GM18502 (cell line): ENCODE results near the gene UNKL.

Experiments
- ATAC-seq: cut with Tn5 transposase; IDR thresholded peaks from one replicate; pipeline ENCODE4 v1.9.1; 2021; ENCODE audit warnings: mild to moderate bottlenecking; ENCODE audit not compliant: unreplicated experiment, poor library complexity

UNKL gene, protein sequence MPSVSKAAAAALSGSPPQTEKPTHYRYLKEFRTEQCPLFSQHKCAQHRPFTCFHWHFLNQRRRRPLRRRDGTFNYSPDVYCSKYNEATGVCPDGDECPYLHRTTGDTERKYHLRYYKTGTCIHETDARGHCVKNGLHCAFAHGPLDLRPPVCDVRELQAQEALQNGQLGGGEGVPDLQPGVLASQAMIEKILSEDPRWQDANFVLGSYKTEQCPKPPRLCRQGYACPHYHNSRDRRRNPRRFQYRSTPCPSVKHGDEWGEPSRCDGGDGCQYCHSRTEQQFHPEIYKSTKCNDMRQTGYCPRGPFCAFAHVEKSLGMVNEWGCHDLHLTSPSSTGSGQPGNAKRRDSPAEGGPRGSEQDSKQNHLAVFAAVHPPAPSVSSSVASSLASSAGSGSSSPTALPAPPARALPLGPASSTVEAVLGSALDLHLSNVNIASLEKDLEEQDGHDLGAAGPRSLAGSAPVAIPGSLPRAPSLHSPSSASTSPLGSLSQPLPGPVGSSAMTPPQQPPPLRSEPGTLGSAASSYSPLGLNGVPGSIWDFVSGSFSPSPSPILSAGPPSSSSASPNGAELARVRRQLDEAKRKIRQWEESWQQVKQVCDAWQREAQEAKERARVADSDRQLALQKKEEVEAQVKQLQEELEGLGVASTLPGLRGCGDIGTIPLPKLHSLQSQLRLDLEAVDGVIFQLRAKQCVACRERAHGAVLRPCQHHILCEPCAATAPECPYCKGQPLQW

GRCh38 chr16:1414532-1415260 lies at the start of gene UNKL:
TSS of gene UNKL (minus strand) at chr16:1414704. CDS start at chr16:1414691, 13 bp downstream.
- ATAC-seq, result peak; percentile 46

GRCh38 chr16:1461146-1461545 lies 46.6 kb upstream of the UNKL start:
- ATAC-seq, result no peak

DNA sequence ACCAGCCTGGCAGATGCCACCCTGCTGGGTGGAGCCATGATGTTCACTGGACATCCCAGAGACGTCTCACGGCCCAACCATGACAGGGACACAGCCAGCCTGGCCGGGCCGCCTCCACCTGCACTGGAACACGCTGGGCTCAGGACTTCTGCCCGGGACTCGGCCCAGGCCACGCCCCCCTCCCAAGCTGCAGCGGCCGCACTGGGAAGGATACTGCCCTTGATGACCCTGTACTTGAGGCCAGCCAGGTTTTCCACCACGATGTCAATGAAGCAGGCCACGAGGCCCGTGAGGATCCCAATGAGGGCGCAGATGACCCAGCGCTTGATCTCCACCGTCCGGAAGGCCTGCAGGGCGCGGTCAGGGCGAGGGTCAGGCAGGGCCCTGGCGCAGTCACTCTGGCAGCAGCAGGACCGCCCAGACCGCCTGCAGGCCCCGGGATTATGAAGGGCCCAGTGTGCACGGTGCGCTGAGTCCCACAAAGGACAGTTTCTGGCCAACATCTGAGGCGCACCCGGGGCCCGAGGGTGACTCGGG lies 46.2 kb upstream of the UNKL start:
- no peak for ATAC-seq

GRCh38 chr16:1459967-1460366 lies 45.5 kb upstream of the UNKL start:
- no peak for ATAC-seq

DNA sequence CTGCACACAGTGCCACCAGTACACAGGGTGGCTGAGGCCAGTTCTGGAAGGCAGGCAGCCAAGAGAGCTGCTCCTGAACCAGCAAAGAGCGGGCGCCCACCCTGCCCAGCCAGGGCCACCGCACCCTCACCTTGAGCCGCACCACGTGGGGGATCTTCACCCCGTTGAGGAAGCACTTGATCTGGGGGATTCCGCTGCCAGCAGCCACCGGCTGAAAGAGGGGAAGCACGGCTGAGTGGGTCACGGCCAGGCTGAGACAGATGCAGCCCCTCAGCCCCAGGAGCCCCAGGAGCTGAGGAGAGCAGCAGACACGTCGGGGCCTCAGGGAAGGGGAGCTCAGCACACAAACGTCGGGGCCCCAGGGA lies 44.5 kb upstream of the UNKL start:
- ATAC-seq, result no peak

GRCh38 chr16:1458336-1458976 lies 44.0 kb upstream of the UNKL start:
- no peak for ATAC-seq

GRCh38 chr16:1457489-1458245 lies 43.2 kb upstream of the UNKL start:
- ATAC-seq, result no peak

DNA sequence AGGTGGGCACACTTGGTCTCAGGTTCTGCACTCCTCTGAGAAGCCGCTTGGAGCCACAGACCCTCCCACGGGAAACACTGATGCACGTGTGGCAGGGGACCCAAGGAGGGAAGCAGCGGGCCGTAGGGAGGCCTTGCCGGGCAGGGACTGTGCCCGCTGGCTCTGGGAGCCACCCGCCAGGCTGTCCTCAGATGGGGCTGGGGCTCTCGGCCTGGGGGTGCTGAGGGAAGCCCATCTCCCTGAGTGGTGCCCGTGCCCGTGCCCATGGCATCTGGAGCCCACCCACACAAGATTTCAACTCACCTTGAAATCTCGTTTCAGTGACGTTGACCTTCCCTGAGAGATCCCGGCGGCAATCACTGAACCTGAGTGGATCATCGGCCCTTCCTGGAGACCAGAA lies 42.4 kb upstream of the UNKL start:
- no peak for ATAC-seq

DNA sequence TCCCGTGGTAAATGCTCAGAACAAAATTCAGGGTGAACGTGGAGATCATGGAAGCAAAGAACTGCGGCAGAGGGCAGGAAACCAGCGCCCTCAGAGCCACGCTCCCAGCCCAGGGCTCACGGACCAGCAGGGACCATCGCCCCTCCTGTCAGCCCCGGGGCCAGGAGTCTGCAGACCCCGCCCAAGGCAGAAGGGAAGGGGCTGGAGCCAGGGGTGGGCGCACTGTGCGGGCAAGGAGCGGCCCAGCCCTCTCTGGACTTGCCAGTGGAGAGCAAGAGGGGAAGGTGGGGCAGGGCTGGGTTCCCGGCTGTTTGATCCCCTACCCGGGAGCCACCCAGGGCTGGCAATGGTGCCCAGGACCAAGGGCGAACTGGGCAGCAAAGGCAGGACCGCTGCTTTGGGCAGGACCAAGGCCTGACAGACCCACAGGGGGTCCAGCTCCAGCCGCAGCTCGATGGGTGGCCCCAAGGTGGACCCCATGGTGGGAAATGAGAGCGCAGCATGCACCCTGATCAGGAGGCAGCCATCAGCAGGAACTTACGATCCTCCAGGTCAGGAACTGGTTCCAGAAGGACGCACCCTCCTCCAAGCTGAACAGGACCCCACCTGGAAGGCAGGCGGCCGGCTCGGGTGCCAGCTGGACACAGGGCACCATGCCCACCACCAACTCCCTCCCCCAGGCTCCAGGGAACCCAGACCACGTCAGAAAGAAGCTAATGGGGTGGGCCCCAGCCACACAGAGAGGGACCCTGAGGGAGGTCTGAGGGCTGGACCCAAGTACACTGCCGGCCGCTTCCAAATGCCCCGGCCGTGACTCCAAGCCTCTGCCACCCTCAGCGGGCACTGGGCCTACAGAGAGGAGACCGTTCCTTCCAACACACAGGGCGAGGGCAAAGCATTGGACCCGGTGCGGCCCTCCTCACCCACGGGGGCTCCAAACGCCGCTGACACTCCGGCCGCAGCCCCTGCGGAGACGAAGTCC lies 41.0 kb upstream of the UNKL start:
- no peak for ATAC-seq

- ATAC-seq, result no peak
These were observed 40.1 kb upstream of the UNKL start for GRCh38 chr16:1454561-1454960.

GRCh38 chr16:1453316-1453715 lies 38.8 kb upstream of the UNKL start:
- ATAC-seq, result no peak

DNA sequence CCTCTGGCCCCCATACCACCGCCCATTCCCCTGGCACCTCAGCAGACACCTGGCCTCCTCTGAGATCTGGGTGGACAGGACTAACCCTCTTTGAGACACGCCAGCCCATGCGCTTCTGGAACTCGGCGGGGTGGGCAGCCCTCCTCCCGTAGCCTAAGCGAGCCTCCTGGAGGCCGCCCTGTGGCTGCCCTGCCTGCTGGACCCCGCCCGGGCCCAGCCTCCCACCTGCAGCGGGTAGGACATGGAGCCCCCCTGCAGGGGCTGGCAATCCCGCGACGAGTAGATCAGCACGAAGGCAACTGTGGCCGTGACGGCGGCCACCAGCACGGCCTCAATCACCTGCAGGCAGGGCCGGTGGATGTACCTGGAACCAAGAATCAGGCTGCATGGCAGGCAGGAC lies 38.0 kb upstream of the UNKL start:
- ATAC-seq, result no peak

- no peak for ATAC-seq
These were observed 37.3 kb upstream of the UNKL start for GRCh38 chr16:1451702-1452392.

DNA sequence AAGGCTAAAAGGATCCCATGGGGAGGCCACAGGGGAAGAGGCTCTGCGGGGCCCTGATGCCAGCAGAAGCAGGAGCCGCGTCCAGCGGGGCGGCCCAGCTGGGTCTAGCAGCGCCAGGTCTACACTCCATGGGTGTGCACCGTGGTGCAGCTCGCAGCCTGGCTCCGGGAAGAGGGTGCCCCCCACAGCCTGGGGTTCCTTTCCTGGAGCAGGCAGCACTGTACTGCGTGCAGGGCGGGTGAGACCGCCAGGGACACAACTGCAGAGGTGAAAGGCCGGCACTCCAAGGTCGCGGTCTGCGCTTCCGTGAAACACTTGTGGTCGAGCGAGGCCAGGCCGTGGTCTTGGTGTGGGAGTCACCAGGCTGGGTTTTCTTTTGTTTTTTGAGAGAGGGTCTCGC lies 36.3 kb upstream of the UNKL start:
- no peak for ATAC-seq

DNA sequence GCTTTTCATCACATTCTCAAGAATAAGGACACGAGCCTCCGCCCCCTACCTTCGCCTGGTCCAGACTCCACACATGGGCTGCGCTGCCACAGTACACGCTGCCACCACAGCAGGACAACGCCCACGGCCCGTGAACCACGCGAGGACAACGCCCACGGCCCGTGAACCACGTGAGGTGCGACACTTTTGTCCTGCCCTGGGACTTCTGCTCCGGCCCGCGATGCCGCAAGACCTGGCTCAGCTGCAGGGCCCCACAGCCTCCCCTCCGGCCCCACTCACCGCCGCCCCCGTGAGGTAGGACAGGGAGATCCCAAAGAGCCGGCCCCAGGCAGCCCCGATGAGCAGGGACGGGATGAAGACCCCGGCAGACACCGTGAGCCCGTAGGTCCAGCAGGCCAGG lies 35.7 kb upstream of the UNKL start:
- no peak for ATAC-seq

DNA sequence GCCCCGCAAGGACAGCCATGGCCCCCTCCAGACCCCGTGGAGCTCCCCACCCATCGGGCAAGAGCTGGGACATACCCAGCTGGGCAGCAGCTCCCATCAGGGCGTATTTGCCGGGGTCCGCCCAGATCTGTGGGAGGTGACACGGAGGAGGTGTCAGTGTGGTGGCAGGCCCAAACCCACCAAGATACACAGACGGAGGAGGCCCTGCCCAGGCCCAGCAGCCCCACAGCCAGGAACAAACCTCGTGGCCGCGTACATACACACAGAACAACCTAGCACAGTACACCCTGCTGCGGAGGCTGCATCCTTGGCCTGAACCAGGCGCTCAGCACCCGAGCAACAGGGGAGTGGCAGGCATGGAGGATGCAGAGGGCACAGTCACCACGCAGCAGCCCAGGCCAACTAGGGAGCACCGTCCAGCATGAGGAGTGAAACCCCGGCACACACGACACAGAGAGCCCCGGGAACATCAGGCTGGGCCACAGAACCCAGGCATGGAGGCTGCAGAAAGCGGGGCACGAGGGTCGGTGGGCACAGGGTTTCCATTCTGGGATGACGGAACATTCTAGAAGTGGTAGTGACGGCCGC lies 34.8 kb upstream of the UNKL start:
- no peak for ATAC-seq

GRCh38 chr16:1448536-1449116 lies 34.1 kb upstream of the UNKL start:
- no peak for ATAC-seq
